Upper lobe of left lung (tissue), 6 donors: ENCODE measurements around the gene WNK2. TPM values are rescaled to one million over a fixed set of nuclear protein-coding genes. Genes with fewer than 3 reads are reported as not detected.

Source experiments
- ATAC-seq, 2 donors: fragments of 200-7000 bp; cut with Tn5 transposase; one replicate each; pipeline ENCODE4 v1.9.1; 2022; ENCODE audit warnings: mild to moderate bottlenecking in 2 of 2, moderate library complexity in 2 of 2; ENCODE audit not compliant: low FRiP score in 2 of 2
- DNase-seq, 2 donors: peaks; one replicate each; pipeline ENCODE4 v3.0.0-alpha.2; 2019 to 2020
- H3K27ac ChIP-seq, 4 donors: fragments of 200-600 bp; sonication (generic); one replicate each; pipeline ENCODE4 v1.5.1; 2016 to 2019
- H3K27me3 ChIP-seq, 4 donors: fragments of 200-600 bp; sonication (generic); one replicate each; pipeline ENCODE4 v1.5.1; 2017 to 2019
- H3K36me3 ChIP-seq, 4 donors: fragments of 200-600 bp; sonication (generic); one replicate each; pipeline ENCODE4 v1.5.1; 2016 to 2019
- H3K4me1 ChIP-seq, 4 donors: fragments of 200-600 bp; sonication (generic); one replicate each; pipeline ENCODE4 v1.5.1; 2018 to 2019
- H3K4me3 ChIP-seq, 4 donors: fragments of 200-600 bp; sonication (generic); one replicate each; pipeline ENCODE4 v1.5.1; 2017 to 2019; ENCODE audit warnings: mild to moderate bottlenecking in 2 of 4, moderate library complexity in 1 of 4
- H3K9me3 ChIP-seq, 4 donors: fragments of 200-600 bp; sonication (generic); one replicate each; pipeline ENCODE4 v1.5.1; 2018 to 2019
- EP300 ChIP-seq, 4 donors: sonication (generic); formaldehyde crosslinking; IDR thresholded peaks; one replicate each; pipeline ENCODE4 v1.5.1; 2017; ENCODE audit warnings: antibody characterized with exemption in 4 of 4, control low read depth in 2 of 4
- POLR2A ChIP-seq, 4 donors: fragments of 450-650 bp; IDR thresholded peaks; one replicate each; pipeline ENCODE4 v1.5.1; 2016 to 2017; ENCODE audit warnings: antibody characterized with exemption in 4 of 4, mild to moderate bottlenecking in 2 of 4
- POLR2AphosphoS5 ChIP-seq, 2 donors: sonication (generic); formaldehyde crosslinking; IDR thresholded peaks; one replicate each; pipeline ENCODE4 v1.5.1; 2017; ENCODE audit warnings: antibody characterized with exemption in 2 of 2
- WGBS, 2 donors: methylation state at CpG; one replicate each; pipeline ENCODE4 v1.1.5; 2017 to 2018; 5-methylcytosine and 5-hydroxymethylcytosine counted together
- total RNA-seq, 6 donors: library from RNA; depleted of rRNA in 4 of 6; stranded (reverse); fragments of >200 nt in 4 of 6; gene quantifications; one replicate each; pipeline versions ENCODE4 v1.1.0 to v1.2.1, GENCODE V29; 2016 to 2021
- TF ChIP-seq, protein P1 (sequence below), 6 experiments: fragments of 450-650 bp in 4 of 6; fragments of 200-600 bp in 2 of 6; sonication (generic) in 2 of 6; IDR thresholded peaks; one replicate each; pipeline ENCODE4 v1.5.1; 2016 to 2019; ENCODE audit warnings: antibody characterized with exemption in 6 of 6
- donor health status: DM: no; HTN: no; CAD: no; lungs with moderate emphysema.
- donor health status: DM: no; HTN: yes; CAD: no; lungs with severe emphysema.

Gene WNK2
- total RNA-seq, 6 donors from 2014 or later, result 1.1 to 11.5 (median 7.3) TPM

DNA sequence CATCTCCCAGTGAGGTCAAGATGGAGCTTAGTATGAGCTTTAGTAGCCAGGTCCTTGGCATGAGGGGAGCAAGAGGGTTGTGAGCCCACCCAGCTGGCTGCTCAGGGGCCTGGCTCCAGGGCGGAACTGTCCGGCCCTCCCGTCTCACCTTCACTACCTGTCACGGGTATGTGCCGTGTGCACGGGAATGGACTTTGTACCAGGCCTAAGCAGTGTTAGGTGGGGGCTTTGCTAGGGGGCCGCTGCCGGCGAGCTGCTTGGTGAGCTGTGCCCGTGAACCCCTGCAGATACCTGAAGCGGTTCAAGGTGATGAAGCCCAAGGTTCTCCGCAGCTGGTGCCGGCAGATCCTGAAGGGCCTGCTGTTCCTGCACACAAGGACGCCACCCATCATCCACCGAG is 46.7 kb downstream of the WNK2 start:
- peak in 1 of 2 donors; percentile 59 for DNase-seq
- Histone ChIP-seq H3K9me3 (no peaks in the 10 kb centered on the region), H3K4me3 (no peak overlapping the region), H3K36me3 (no peaks in the 10 kb centered on the region), H3K27ac (no peak overlapping the region), H3K27me3 (no peaks in the 10 kb centered on the region), H3K4me1 (peaks cover 0 to 7% (median 3%) of the 10 kb centered on the region in 4 donors)
- WGBS, 2 donors, result 93 to 96% methylated on average over 12 to 14 of the region's 15 CpGs
- ATAC-seq, result no peak
- TF ChIP-seq EP300 (IDR thresholded peaks at IDR 0.05) (no peak), POLR2A (IDR thresholded peaks at IDR 0.05) (no peak), POLR2AphosphoS5 (IDR thresholded peaks at IDR 0.05) (no peak)
- TF ChIP-seq, protein P1, sequence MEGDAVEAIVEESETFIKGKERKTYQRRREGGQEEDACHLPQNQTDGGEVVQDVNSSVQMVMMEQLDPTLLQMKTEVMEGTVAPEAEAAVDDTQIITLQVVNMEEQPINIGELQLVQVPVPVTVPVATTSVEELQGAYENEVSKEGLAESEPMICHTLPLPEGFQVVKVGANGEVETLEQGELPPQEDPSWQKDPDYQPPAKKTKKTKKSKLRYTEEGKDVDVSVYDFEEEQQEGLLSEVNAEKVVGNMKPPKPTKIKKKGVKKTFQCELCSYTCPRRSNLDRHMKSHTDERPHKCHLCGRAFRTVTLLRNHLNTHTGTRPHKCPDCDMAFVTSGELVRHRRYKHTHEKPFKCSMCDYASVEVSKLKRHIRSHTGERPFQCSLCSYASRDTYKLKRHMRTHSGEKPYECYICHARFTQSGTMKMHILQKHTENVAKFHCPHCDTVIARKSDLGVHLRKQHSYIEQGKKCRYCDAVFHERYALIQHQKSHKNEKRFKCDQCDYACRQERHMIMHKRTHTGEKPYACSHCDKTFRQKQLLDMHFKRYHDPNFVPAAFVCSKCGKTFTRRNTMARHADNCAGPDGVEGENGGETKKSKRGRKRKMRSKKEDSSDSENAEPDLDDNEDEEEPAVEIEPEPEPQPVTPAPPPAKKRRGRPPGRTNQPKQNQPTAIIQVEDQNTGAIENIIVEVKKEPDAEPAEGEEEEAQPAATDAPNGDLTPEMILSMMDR (IDR thresholded peaks at IDR 0.05), result no peak

DNA sequence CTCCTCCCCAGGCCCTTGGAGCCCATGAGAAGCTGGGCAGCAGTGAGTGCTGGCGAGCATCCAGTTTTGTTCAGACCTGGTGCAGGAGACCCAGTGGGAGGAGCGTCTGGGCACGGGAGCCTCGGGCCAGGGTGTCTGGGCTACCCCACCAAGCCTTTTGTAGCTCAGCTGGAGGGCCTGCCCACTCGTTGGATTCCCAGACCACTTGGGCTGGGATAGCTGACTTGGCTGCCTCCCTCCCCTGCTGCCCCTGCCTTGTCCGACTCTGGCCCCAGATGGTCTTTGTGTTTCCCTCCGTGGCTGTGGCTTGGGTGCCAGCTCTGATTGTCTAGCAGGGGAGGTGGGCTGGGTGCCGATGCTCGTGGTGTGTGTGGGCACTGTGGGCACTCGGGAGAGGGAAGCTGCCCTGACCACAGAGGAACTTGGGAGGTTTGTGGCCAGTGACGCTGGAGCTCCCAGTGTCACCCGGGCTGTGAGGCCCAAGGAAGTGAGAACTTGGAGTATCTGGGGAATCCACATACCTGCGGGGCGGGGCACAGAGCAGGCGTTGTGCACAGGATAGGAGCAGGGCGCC is 47.3 kb downstream of the WNK2 start:
- Histone ChIP-seq H3K4me3 (no peak overlapping the region), H3K4me1 (peaks cover 0 to 7% (median 3%) of the 10 kb centered on the region in 4 donors), H3K9me3 (no peaks in the 10 kb centered on the region), H3K27ac (no peak overlapping the region), H3K27me3 (no peaks in the 10 kb centered on the region), H3K36me3 (no peaks in the 10 kb centered on the region)
- ATAC-seq, result peak; percentile 53 to 55
- DNase-seq, result peak; percentile 54 to 68
- TF ChIP-seq, protein P1 (IDR thresholded peaks at IDR 0.05), result no peak
- TF ChIP-seq POLR2A (IDR thresholded peaks at IDR 0.05), result no peak
- TF ChIP-seq POLR2AphosphoS5 (IDR thresholded peaks at IDR 0.05), result peak in 1 of 2 donors; percentile 24
- WGBS, 2 donors, result 42 to 54% methylated on average over 7 to 11 of the region's 16 CpGs

DNA sequence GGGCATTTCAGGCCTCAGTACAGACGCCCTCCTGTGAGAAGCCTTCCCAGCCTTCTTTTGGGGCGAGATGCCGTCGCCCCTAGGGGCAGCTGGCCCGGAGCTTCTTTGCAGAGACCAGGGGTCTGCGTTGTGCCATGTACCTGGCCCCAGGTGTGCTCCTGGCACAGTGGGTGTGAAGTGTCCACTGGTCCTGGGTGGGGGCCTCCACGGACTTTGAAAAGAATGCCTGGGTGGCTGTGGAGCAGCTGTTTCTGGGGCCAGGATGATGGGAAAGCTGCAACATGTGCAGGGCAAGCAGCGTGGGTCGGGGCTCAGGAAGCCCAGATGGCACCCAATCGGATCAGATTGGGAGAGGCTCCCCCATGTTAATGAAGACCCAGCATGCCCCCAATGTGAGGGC is 47.8 kb downstream of the WNK2 start:
- WGBS, 2 donors, result 79 to 100% methylated on average over 1 to 9 of the region's 10 CpGs
- ATAC-seq (no peak), DNase-seq (peak in 1 of 2 donors; percentile 50)
- Histone ChIP-seq H3K4me3 (no peak overlapping the region), H3K27ac (no peak overlapping the region), H3K4me1 (peaks cover 0 to 7% (median 3%) of the 10 kb centered on the region in 4 donors), H3K36me3 (no peaks in the 10 kb centered on the region), H3K27me3 (no peaks in the 10 kb centered on the region), H3K9me3 (no peaks in the 10 kb centered on the region)
- TF ChIP-seq POLR2AphosphoS5 (IDR thresholded peaks at IDR 0.05), result no peak
- TF ChIP-seq EP300 (IDR thresholded peaks at IDR 0.05), result no peak
- TF ChIP-seq, protein P1 (IDR thresholded peaks at IDR 0.05), result no peak
- TF ChIP-seq POLR2A (IDR thresholded peaks at IDR 0.05), result no peak

DNA sequence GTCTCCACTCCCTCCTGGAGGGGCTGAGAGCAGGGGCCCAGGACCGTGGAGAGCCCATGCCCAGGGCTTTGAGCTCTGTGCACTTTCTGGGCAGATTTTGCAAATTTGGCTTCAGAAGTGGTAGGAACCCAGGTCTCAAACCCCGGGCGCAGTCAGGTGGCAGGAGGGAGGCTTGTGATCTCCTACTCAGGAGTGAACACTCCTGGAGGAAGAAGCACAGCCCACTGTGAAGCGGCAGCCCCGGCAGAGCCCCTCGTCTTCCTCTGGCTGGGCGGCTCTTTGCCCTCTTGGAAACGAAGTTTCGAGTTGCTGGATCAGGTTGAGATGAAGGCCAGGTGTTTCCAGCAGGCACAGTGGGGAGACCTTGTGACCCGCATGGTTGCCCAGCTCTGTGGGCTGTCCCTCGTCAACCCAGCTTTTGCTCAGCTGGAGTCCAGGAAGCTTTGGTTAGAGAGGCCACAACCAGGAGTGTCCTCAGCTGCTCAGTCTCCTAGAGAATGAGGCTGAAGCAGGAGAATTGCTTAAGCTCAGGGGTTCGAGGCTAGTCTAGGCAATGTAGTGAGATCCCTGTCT is 48.5 kb downstream of the WNK2 start:
- H3K27ac ChIP-seq, result no peak overlapping the region
- ATAC-seq, result no peak
- no peaks in the 10 kb centered on the region for H3K36me3 ChIP-seq
- H3K4me3 ChIP-seq, result no peak overlapping the region
- 78 to 87% methylated on average over 10 to 12 of the region's 12 CpGs for WGBS, 2 donors
- no peaks in the 10 kb centered on the region for H3K9me3 ChIP-seq
- DNase-seq, result peak in 1 of 2 donors; percentile 55
- peaks cover 0 to 7% (median 3%) of the 10 kb centered on the region in 4 donors for H3K4me1 ChIP-seq
- no peaks in the 10 kb centered on the region for H3K27me3 ChIP-seq
- TF ChIP-seq EP300 (IDR thresholded peaks at IDR 0.05) (no peak), POLR2A (IDR thresholded peaks at IDR 0.05) (no peak), POLR2AphosphoS5 (IDR thresholded peaks at IDR 0.05) (no peak)
- TF ChIP-seq, protein P1 (IDR thresholded peaks at IDR 0.05), result no peak

DNA sequence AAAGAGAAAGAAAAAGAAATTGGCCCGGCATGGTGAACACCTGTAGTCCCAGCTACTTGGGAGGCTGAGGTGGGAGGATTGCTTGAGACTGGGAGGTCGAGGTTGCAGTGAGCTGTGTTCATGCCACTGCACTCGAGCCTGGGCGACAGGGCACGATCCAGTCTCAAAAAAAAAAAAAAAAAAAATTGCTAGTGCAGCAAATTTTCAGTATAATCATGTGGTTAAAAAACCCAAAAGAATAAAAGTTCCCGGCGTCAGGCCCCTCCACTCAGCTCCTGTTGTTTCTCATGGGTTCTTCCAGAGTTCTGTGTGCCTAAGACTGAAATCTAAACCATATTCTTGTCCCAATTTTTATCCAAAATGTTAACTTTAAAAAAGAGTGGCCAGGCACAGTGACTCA is 49.1 kb downstream of the WNK2 start:
- H3K9me3 ChIP-seq, result no peaks in the 10 kb centered on the region
- TF ChIP-seq, protein P1 (IDR thresholded peaks at IDR 0.05), result no peak
- no peak for TF ChIP-seq POLR2AphosphoS5 (IDR thresholded peaks at IDR 0.05)
- TF ChIP-seq EP300 (IDR thresholded peaks at IDR 0.05), result no peak
- H3K36me3 ChIP-seq, result no peaks in the 10 kb centered on the region
- no peak overlapping the region for H3K4me3 ChIP-seq
- DNase-seq (no peak), ATAC-seq (no peak)
- WGBS, 2 donors, result 75 to 78% methylated on average over 7 of the region's 7 CpGs
- no peak overlapping the region for H3K27ac ChIP-seq
- H3K4me1 ChIP-seq, result peaks cover 0 to 7% (median 3%) of the 10 kb centered on the region in 4 donors
- H3K27me3 ChIP-seq, result no peaks in the 10 kb centered on the region
